Peyer's patch (tissue), 4 donors: ENCODE measurements around the gene PRELP. TPM values are rescaled to one million over a fixed set of nuclear protein-coding genes. Genes with fewer than 3 reads are reported as not detected.

Source experiments
- DNase-seq, 3 donors: peaks; one replicate each; pipeline ENCODE4 v3.0.0-alpha.2; 2017 to 2019
- H3K27ac ChIP-seq, 4 donors: fragments of 200-600 bp; sonication (generic); one replicate each; pipeline ENCODE4 v1.5.1; 2016 to 2019
- H3K27me3 ChIP-seq, 2 donors: fragments of 200-600 bp; sonication (generic); one replicate each; pipeline ENCODE4 v1.5.1; 2019
- H3K36me3 ChIP-seq, 3 donors: fragments of 200-600 bp; sonication (generic); one replicate each; pipeline ENCODE4 v1.5.1; 2016 to 2019
- H3K4me1 ChIP-seq, 4 donors: fragments of 200-600 bp; sonication (generic); one replicate each; pipeline ENCODE4 v1.5.1; 2016 to 2019
- H3K4me3 ChIP-seq, 4 donors: fragments of 200-600 bp; sonication (generic); 1 replicate in 3 of 4; 2 replicates in 1 of 4; pipeline ENCODE4 v1.5.1; 2016 to 2019; ENCODE audit warnings: mild to moderate bottlenecking in 1 of 4
- H3K9me3 ChIP-seq, 4 donors: fragments of 200-600 bp; sonication (generic); one replicate each; pipeline ENCODE4 v1.5.1; 2016 to 2019; ENCODE audit warnings: mild to moderate bottlenecking in 1 of 4
- POLR2A ChIP-seq, 2 donors: fragments of 450-650 bp; IDR thresholded peaks; one replicate each; pipeline ENCODE4 v1.5.1; 2017; ENCODE audit warnings: antibody characterized with exemption in 2 of 2, mild to moderate bottlenecking in 2 of 2, moderate library complexity in 2 of 2
- total RNA-seq, 4 donors: library from RNA; depleted of rRNA; stranded (reverse); fragments of >200 nt; gene quantifications; one replicate each; pipeline ENCODE4 v1.1.0, GENCODE V29; 2016
- TF ChIP-seq, protein P1 (sequence below), 6 experiments: fragments of 450-650 bp in 4 of 6; fragments of 200-600 bp in 2 of 6; sonication (generic) in 1 of 6; IDR thresholded peaks; one replicate each; pipeline ENCODE4 v1.5.1; 2017 to 2019; ENCODE audit warnings: antibody characterized with exemption in 6 of 6, mild to moderate bottlenecking in 3 of 6, moderate library complexity in 1 of 6

Gene PRELP
- total RNA-seq, 4 donors from 2014 or later = 4.2 to 38.3 (median 18.0) TPM

DNA sequence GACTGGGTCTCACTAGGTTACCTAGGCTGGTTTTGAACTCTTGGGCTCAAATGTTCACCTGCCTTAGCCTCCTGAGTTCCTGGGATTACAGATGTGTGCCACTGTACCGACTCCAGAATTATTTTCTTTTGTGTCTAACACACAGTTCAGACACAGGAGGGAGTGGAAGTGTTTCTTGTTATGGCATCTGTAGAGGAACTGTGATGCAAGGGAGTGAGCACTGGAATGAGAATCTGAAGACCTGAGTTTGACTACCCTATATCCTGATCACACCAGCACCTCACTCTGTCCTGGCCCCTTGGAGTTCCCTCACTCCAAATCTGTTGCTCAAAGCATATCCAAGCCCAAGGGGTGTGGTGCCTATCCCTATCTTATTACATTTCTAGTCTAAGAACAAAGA lies 33.5 kb downstream of the PRELP start:
- TF ChIP-seq, protein P1, sequence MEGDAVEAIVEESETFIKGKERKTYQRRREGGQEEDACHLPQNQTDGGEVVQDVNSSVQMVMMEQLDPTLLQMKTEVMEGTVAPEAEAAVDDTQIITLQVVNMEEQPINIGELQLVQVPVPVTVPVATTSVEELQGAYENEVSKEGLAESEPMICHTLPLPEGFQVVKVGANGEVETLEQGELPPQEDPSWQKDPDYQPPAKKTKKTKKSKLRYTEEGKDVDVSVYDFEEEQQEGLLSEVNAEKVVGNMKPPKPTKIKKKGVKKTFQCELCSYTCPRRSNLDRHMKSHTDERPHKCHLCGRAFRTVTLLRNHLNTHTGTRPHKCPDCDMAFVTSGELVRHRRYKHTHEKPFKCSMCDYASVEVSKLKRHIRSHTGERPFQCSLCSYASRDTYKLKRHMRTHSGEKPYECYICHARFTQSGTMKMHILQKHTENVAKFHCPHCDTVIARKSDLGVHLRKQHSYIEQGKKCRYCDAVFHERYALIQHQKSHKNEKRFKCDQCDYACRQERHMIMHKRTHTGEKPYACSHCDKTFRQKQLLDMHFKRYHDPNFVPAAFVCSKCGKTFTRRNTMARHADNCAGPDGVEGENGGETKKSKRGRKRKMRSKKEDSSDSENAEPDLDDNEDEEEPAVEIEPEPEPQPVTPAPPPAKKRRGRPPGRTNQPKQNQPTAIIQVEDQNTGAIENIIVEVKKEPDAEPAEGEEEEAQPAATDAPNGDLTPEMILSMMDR (IDR thresholded peaks at IDR 0.05) = no peak
- TF ChIP-seq POLR2A (IDR thresholded peaks at IDR 0.05) = no peak
- H3K4me3 ChIP-seq = no peak overlapping the region
- H3K27me3 ChIP-seq = no peaks in the 10 kb centered on the region
- H3K9me3 ChIP-seq = no peaks in the 10 kb centered on the region
- H3K4me1 ChIP-seq = peaks cover 0 to 21% (median 0%) of the 10 kb centered on the region in 4 donors
- H3K36me3 ChIP-seq = no peaks in the 10 kb centered on the region
- H3K27ac ChIP-seq = peak overlapping the region in 1 of 4 donors; percentile 59
- no peak for DNase-seq

DNA sequence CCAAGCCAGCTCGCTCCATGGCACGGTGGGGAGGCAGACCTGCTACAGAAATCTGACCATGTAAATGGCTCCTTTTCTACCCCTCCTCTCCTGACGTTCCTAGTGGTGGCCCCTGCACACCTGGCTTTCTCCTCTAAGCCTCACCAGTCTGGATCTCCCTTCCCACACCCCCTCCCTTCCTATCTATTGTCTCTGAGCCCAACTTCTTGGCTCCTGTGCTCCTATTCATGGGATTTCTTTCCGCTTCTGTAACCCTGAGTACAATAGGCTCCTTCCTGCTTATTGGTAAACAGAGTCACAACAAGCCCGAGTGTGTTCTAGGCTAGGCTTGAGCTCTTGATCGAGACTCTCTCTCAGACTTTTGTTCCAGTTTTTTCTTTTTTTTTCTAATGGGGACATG lies 35.9 kb downstream of the PRELP start:
- Histone ChIP-seq H3K27me3 (no peaks in the 10 kb centered on the region), H3K36me3 (no peaks in the 10 kb centered on the region), H3K4me3 (no peak overlapping the region), H3K27ac (no peak overlapping the region), H3K4me1 (peaks cover 0 to 21% (median 0%) of the 10 kb centered on the region in 4 donors), H3K9me3 (no peaks in the 10 kb centered on the region)
- DNase-seq = no peak
- TF ChIP-seq POLR2A (IDR thresholded peaks at IDR 0.05) = no peak
- TF ChIP-seq, protein P1 (IDR thresholded peaks at IDR 0.05) = no peak

DNA sequence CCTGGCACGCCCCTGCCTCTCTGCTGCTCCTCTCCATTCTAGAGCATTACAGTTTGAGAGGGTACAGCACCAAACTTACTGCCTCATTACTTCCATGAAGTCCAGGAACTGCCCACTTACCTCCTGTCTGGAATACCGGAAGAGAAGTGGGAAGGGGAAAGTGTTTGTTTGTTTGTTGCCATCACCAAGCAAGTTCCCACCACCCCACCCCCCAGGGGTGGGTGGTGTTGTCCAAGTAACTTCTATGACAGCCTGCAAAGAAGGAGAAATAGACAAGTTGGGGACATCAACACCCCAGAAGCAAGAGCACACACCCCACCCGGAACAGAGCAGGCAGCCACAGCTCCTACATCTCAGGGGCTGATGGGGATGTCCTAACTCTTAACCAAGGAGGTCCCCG lies 36.3 kb downstream of the PRELP start:
- Histone ChIP-seq H3K4me1 (peaks cover 0 to 21% (median 0%) of the 10 kb centered on the region in 4 donors), H3K4me3 (no peak overlapping the region), H3K9me3 (no peaks in the 10 kb centered on the region), H3K27ac (peak overlapping the region in 1 of 4 donors; percentile 67), H3K27me3 (no peaks in the 10 kb centered on the region), H3K36me3 (no peaks in the 10 kb centered on the region)
- TF ChIP-seq, protein P1 (IDR thresholded peaks at IDR 0.05) = no peak
- no peak for TF ChIP-seq POLR2A (IDR thresholded peaks at IDR 0.05)
- no peak for DNase-seq

DNA sequence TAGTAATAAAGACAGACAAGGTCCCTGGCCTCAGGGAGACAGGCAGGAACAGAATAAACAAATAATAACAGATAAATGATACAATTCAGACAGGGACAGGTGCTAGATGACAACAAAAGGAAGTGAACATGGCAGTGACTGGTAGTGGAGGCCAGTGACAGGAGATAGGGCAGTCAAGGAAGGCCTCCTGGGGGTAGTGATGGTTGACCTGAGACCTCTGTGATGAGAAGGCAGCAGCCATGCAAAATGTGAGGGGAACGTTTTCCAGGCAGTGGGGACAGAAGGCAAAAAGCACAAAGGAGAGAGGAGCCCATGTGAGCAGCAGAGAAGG lies 36.9 kb downstream of the PRELP start:
- H3K27me3 ChIP-seq = no peaks in the 10 kb centered on the region
- no peaks in the 10 kb centered on the region for H3K9me3 ChIP-seq
- no peak for DNase-seq
- TF ChIP-seq, protein P1 (IDR thresholded peaks at IDR 0.05) = no peak
- no peak for TF ChIP-seq POLR2A (IDR thresholded peaks at IDR 0.05)
- peak overlapping the region in 1 of 4 donors; percentile 67 for H3K27ac ChIP-seq
- H3K4me3 ChIP-seq = no peak overlapping the region
- peaks cover 0 to 17% (median 0%) of the 10 kb centered on the region in 4 donors for H3K4me1 ChIP-seq
- H3K36me3 ChIP-seq = no peaks in the 10 kb centered on the region

DNA sequence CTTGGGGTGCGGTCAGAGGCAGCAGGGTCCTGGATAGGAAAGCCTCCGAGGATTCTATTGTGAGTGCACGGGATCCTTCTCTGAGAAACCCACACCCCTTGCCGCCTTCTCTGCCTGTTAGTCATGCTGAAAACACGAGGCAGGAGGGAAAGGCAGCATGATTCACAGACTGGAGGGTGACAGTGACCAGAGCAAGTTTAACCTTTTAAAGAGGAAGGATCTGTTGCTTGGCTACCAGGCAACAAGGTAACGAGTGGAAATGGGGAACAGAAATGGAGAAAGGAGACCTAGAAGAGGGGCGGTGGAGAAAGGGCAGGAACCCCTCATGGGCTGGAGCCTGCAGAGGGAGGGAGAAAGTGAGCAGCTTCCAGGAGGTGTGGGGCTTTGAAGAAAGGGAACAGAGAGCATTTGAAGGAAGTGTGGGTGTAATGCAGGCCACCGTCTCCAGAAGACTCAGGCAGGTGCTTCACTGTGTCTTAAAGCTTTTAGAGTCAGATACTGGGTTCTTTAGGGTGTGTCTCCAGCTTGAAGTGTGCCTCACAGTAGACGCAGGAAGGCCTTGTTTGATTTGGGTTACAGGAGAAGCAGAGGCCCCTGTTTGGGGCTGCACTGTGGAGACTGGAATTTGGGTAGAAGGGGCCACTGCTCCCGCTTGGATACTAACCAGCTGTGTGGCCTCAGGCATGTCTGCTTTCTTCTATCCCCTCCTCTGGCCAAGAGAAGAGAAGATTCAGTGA lies 37.4 kb downstream of the PRELP start:
- peak overlapping the region in 1 of 4 donors; percentile 67 for H3K27ac ChIP-seq
- TF ChIP-seq, protein P1 (IDR thresholded peaks at IDR 0.05) = no peak
- no peak for TF ChIP-seq POLR2A (IDR thresholded peaks at IDR 0.05)
- no peaks in the 10 kb centered on the region for H3K27me3 ChIP-seq
- no peak overlapping the region for H3K4me3 ChIP-seq
- H3K4me1 ChIP-seq = peaks cover 0 to 11% (median 0%) of the 10 kb centered on the region in 4 donors
- no peaks in the 10 kb centered on the region for H3K36me3 ChIP-seq
- no peaks in the 10 kb centered on the region for H3K9me3 ChIP-seq
- peak in 1 of 3 donors; percentile 60 for DNase-seq
